NCI-H2196 (cell line): ENCODE results near the gene POLK.
"Not testable (repeated sequence)": the region's sequence is repeated elsewhere in the genome, so short reads cannot be mapped to it uniquely, and the experiment has no call there.

ENCODE experiments used
- DNase-seq: peaks from one replicate; lab custom pipeline; 2025; ENCODE audit not compliant: unreplicated experiment; lab: John Stamatoyannopoulos, UW

Gene POLK

GRCh38 chr5:75547812-75548211, 36.1 kb downstream of the POLK start:
- DNase-seq = no peak

GRCh38 chr5:75550597-75550996, 38.9 kb downstream of the POLK start:
- no peak for DNase-seq

GRCh38 chr5:75551471-75551870, 39.8 kb downstream of the POLK start:
- DNase-seq = no peak

GRCh38 chr5:75552764-75553163, 41.1 kb downstream of the POLK start:
- no peak for DNase-seq

GRCh38 chr5:75553358-75553757, 41.7 kb downstream of the POLK start:
- no peak for DNase-seq

- DNase-seq = no peak
Observed at GRCh38 chr5:75558221-75558620, 46.5 kb downstream of the POLK start.

GRCh38 chr5:75558981-75559632, 47.4 kb downstream of the POLK start:
- DNase-seq = no peak

- not testable (repeated sequence) for DNase-seq
Observed at GRCh38 chr5:75560655-75561054, 49.0 kb downstream of the POLK start.

GRCh38 chr5:75565991-75566709, 54.5 kb downstream of the POLK start:
- DNase-seq = not testable (repeated sequence)

- DNase-seq = peak; percentile 5
Observed at GRCh38 chr5:75566710-75567309, 55.1 kb downstream of the POLK start.

GRCh38 chr5:75567710-75568109, 56.0 kb downstream of the POLK start:
- no peak for DNase-seq

- DNase-seq = no peak
Observed at GRCh38 chr5:75568202-75568601, 56.5 kb downstream of the POLK start.

- DNase-seq = no peak
Observed at GRCh38 chr5:75571547-75571946, 59.9 kb downstream of the POLK start.

GRCh38 chr5:75574791-75575190, 63.1 kb downstream of the POLK start:
- no peak for DNase-seq

- not testable (repeated sequence) for DNase-seq
Observed at GRCh38 chr5:75578280-75578679, 66.6 kb downstream of the POLK start.

GRCh38 chr5:75584641-75585040, 73.0 kb downstream of the POLK start:
- no peak for DNase-seq

GRCh38 chr5:75588666-75589065, 77.0 kb downstream of the POLK start:
- DNase-seq = no peak

- no peak for DNase-seq
Observed at GRCh38 chr5:75600535-75600934, 88.8 kb downstream of the POLK start.

GRCh38 chr5:75601567-75601966, 89.9 kb downstream of the POLK start:
- DNase-seq = no peak

GRCh38 chr5:75601996-75602395, 90.3 kb downstream of the POLK start:
- DNase-seq = no peak

GRCh38 chr5:75603371-75603770, 91.7 kb downstream of the POLK start:
- DNase-seq = no peak

- DNase-seq = no peak
Observed at GRCh38 chr5:75603821-75604220, 92.1 kb downstream of the POLK start.
